ENCODE data around the gene KIF19. TPM values are rescaled to one million over a fixed set of nuclear protein-coding genes. Genes with fewer than 3 reads are reported as not detected.

The KIF19 gene
- total RNA-seq, 1 donor: not detected

GRCh38 chr17:74316220-74316619, 9.8 kb upstream of the KIF19 start:
- no peak for DNase-seq (ENCODE audit: low read depth)
- no peak overlapping the region for H3K4me3 ChIP-seq (ENCODE audit: low read depth, low read length)
- TF ChIP-seq CTCF (IDR thresholded peaks at IDR 0.05; ENCODE audit: insufficient read depth, low read depth, low read length): no peak

- no peak overlapping the region for H3K4me3 ChIP-seq (ENCODE audit: low read depth, low read length)
- no peak for DNase-seq (ENCODE audit: low read depth)
Measured at GRCh38 chr17:74317071-74317470, 9.0 kb upstream of the KIF19 start.

GRCh38 chr17:74318391-74318790, 7.6 kb upstream of the KIF19 start:
- no peak overlapping the region for H3K4me3 ChIP-seq (ENCODE audit: low read depth, low read length)
- DNase-seq (ENCODE audit: low read depth): no peak
- TF ChIP-seq CTCF (IDR thresholded peaks at IDR 0.05; ENCODE audit: insufficient read depth, low read depth, low read length): no peak

More at GRCh38 chr17:74317071-74317470, 9.0 kb upstream of the KIF19 start:
- no peak for TF ChIP-seq CTCF (IDR thresholded peaks at IDR 0.05; ENCODE audit: insufficient read depth, low read depth, low read length)

GRCh38 chr17:74324521-74324920, 1.5 kb upstream of the KIF19 start:
- no peak for TF ChIP-seq CTCF (IDR thresholded peaks at IDR 0.05; ENCODE audit: insufficient read depth, low read depth, low read length)
- DNase-seq (ENCODE audit: low read depth): no peak
- H3K4me3 ChIP-seq (ENCODE audit: low read depth, low read length): no peak overlapping the region

GRCh38 chr17:74325376-74325742, 667 bp upstream of the KIF19 start:
- no peak for DNase-seq (ENCODE audit: low read depth)
- H3K4me3 ChIP-seq (ENCODE audit: low read depth, low read length): no peak overlapping the region
- no peak for TF ChIP-seq CTCF (IDR thresholded peaks at IDR 0.05; ENCODE audit: insufficient read depth, low read depth, low read length)

- TF ChIP-seq CTCF (IDR thresholded peaks at IDR 0.05; ENCODE audit: insufficient read depth, low read depth, low read length): no peak
- no peak overlapping the region for H3K4me3 ChIP-seq (ENCODE audit: low read depth, low read length)
- no peak for DNase-seq (ENCODE audit: low read depth)
Measured at GRCh38 chr17:74326506-74326905, 480 bp downstream of the KIF19 start.

GRCh38 chr17:74328487-74328886, 2.5 kb downstream of the KIF19 start:
- no peak overlapping the region for H3K4me3 ChIP-seq (ENCODE audit: low read depth, low read length)
- no peak for DNase-seq (ENCODE audit: low read depth)
- TF ChIP-seq CTCF (IDR thresholded peaks at IDR 0.05; ENCODE audit: insufficient read depth, low read depth, low read length): no peak

All from fibroblast of villous mesenchyme (primary cell).